GM21381 (cell line): Measurements from ENCODE around the gene FABP1.

ENCODE experiments used
- ATAC-seq: cut with Tn5 transposase; IDR thresholded peaks from one replicate; pipeline ENCODE4 v1.9.1; 2021; ENCODE audit warnings: mild to moderate bottlenecking, moderate library complexity; ENCODE audit not compliant: unreplicated experiment

Gene FABP1

DNA sequence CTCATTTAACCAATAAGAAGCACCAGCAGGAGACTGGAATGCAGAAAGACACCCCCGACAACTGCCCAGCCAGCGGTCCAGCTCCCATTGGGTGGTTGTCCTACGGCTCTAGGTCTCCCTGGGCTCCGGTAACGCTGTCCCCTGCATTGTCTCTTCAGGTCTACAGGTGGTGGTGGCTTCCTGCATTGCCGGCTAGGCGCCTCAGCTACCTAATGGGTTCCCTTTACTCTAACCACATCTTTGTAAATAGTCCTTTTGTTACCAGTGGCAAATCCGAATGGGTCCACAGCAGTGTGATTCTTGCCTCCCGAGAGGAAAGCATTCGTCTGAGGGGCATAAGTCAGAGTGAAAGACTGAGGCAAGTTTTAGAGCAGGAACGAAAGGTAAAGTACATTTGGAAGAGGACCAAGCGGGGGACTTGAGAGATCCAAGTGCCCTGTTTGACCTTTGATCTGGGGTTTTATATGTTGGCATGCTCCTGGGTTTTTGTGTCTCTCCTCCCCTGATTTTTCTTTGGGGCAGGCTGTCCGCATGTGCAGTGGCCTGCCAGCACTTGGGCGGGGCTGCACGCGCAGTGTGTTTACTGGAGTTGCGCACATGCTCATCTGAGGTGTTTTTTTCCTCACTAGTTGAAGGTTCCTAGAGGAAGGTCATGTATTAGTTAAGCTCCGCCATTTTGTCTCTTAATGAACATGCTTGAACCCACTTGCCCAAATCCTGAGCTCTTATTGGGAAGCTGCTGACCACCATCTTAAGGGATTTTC, 11.0 kb downstream of the FABP1 start:
- no peak for ATAC-seq

- ATAC-seq: no peak
Measured at GRCh38 chr2:88115825-88116518, 11.9 kb downstream of the FABP1 start.

DNA sequence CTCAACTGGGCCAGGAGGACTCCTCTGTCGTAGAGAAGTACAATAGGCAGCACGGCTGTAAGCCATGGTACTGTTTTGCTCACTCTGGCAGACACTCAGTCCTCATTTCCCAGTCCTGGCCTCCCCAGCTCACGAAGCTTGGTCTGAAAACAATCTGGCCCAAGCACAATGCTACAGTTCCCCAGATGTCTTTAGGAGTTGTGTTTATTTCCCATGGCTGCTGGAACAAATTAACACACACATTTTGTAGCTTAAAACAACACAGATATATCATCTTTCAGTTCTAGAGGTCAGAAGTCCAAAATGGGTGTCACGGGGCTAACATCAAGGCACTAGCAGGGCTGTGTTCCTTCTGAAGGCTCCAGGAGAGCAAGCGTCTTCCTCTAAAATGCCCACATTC, 13.0 kb downstream of the FABP1 start:
- ATAC-seq: no peak

DNA sequence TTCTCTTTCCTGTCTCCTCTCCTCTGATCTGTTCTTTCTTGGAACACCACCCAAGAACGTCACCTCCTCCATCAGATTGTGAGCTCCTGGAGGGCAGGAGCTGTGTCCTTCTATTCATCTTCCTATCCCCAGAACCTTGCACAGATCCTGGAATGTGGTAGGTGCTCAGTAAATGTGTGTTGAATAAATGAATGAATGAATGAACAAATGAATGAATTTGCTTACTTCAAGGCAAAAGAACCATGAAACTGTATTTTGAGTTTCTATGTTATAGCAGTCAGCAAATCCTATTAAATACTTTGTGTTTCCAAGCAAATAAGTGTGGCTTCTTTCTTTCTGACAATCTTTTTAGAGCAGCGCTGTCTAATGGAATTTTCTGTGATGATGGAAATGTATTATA, 14.8 kb downstream of the FABP1 start:
- no peak for ATAC-seq

DNA sequence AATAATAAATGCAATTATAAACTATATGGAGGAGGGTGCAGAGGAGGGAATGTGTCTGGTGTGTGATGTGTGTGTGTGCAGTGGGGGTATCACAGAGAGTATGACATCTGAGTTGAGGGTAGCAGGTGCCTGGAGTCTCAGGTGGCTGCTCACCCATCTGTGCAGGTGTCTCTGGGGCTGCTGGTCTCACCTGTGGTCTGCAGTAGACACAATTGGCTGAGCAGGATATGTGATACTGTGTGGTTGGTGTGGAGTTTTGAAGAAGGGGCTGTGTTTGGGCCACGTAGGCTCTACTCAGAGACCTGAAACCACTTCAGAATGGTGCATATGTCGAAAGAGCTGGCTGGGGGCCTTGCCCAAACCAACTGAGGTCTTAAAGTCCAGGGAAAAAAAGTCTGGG, 17.0 kb downstream of the FABP1 start:
- ATAC-seq: no peak

DNA sequence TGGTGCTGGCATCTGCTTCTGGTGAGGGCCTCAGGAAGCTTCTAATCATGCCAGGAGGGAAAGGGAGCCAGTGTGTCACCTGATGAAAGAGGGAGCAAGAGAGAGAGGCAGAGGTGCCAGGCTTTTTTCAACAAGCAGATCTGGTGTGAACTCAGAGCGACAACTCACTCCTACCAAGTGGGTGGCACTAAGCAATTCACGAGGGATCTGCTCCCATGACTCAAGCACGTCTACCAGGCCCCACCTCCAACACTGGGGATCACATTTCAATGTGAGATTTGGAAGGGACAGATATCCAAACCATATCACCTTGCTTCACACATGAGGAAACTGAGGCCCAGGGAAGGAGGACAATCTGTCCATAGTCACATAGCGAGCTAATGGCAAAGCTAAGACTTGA, 19.1 kb downstream of the FABP1 start:
- ATAC-seq: no peak

DNA sequence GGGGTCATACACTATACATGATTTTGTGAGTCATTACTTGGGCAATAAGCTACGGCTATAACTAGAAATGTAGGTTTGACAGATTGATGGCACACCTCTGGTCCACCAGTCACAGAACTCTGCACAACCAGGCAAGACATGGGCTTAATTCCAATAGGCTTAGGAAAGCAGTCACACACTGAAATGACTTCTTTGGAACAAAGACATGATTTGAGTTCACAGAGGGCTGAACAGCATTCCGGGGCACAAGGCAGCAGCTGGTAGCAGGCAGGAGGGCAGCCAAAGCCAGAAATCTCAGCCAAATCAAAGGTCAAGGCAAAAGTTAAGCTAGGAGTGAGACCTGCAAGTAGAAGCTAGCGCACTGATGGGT, 27.4 kb downstream of the FABP1 start:
- no peak for ATAC-seq

- no peak for ATAC-seq
Measured at GRCh38 chr2:88099798-88100488, 27.9 kb downstream of the FABP1 start.

- ATAC-seq: no peak
Measured at GRCh38 chr2:88098558-88098900, 29.3 kb downstream of the FABP1 start.

DNA sequence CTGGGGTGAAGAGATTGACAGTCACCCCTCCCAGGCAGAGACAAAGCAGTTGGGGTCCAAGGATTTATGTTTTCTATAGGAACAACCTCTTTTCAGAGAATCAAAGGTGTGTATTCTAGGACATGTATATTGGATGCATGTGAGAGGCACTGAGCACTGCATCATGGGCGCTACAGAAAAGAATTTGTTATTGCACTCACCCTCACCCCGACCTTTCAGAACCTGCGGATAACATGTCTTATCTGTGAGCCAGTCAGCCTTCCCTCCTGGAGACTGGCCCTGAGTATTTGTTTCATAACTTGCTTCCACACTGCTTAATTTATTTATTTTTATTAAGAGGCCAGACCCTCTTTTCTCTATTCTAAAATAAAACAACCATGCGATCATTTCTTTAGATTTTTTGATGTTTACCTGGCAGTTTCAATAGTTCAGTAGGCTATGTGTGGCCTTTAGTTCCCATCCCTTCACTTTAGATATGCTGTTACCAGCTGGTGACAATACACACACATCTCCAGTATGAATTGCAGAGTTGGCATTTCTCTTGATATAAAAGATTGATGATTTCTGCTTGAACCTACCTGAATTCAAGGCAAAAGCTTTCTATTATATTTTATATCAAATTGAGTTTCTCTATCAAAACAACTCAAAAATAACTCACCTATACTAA, 29.8 kb downstream of the FABP1 start:
- no peak for ATAC-seq

DNA sequence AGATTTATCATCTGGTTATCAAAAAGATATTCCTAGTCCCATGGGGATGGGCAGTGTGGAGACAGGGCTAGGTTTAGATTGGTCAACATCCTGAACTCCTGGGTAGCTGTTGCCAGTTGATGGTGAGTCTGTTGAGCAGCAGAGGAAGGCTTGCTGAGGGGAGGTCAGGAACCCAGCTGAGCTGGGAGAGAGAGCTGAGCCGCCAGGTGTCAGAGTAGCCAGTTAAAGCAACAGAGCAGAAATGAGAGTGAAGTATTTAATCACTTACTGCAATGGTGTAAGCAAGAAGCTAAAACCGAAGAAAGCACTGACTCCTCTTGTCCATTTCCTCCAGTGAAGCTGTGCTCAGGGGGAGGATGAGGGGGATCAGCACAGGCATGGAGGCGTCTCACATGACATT, 30.7 kb downstream of the FABP1 start:
- ATAC-seq: no peak

- ATAC-seq: no peak
Measured at GRCh38 chr2:88096708-88097107, 31.2 kb downstream of the FABP1 start.

DNA sequence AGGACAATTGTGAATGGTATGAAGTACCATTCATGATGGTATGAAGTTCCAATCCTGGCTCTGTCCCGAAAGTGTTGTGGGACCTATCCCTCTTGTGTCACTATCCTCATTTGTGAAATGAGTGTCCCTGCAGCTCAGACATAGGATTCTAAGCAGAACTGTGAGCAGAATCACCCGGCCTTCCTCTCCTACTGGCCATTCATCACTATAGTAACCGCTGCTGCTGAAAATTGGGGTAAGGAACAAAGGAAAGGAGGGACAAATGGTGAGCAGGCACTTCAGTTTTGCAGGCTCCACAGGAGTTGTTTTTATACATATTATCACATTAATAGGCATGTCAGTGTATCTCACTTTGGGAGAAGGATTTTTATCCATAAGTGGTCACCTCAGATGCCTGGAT, 32.8 kb downstream of the FABP1 start:
- ATAC-seq: no peak

- ATAC-seq: no peak
Measured at GRCh38 chr2:88092773-88093172, 35.1 kb downstream of the FABP1 start.

DNA sequence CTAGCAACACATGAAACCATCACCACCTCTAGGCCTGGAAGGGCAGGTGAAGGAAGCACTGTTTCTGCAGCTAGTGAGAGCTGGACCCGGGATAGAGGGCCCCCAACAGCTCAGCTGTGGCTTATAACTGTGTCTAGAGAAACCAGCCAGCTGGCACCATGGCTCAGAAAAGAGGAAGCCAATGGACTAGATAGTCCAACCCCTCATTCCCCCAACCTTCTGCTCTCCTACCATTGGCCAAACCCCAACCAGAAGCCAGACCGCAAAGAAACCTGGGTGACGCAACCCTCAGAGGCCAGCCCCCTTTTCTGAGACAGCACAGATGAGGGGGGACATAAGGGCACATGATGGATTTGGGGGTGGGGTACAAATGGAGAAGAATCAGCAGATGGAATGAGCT, 35.9 kb downstream of the FABP1 start:
- ATAC-seq: no peak

DNA sequence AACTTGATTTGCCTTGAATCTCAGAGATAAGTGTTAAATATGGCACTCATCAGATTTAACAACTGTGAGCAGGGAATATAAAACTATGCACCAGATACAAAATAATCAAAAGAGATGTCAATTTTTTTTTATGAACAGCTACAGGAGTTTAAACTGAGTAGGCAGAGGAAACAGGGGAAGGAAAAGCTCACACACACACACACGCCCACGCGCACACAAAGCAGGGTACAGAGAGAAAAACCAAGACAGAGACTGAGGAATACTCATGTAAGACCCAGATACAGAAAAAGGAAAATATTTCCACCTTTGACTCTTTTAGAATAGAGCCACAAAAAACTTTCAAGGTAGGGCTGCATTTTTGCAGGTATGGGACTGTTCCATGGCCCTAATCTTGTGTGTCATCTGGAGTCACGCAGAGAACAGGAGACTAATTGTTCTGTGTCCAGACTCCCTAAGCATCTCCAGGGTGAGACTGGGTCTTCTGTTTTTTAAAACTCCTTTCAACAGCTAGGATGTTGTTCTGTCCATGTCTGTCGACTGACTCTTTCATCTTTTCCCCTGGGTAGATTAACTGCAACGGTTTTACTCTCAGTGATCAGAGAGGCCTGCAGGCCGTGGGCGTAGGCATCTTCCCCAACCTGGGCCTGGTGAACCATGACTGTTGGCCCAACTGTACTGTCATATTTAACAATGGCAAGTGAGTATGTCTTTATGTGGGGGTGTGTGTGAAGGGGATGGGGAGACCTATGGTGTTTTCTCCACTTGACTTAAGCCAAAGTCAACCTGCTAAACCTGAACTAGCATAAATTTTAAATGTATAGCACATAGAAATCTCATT, 37.2 kb downstream of the FABP1 start:
- no peak for ATAC-seq

GRCh38 chr2:88088999-88089398, 38.9 kb downstream of the FABP1 start:
- no peak for ATAC-seq

GRCh38 chr2:88087763-88088162, 40.1 kb downstream of the FABP1 start:
- no peak for ATAC-seq

DNA sequence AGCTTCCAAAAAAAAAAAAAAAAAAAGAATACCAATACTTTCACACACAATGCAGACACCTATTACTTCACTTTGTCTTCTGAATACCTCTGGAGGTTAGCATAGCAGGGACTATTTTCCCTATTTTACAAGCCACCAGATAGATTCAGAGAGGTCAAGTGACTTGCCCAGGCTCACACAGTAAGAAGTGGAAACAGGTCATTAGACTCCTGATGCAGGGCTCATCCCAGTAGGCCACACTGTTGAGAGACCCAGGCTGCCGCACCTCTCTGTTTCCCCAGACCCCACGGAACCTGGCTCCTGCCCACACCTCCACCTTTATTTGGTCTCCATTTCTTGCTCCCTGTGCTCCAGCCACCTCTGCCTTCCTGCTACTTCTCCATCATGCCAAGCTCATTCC, 40.8 kb downstream of the FABP1 start:
- no peak for ATAC-seq

GRCh38 chr2:88086401-88086800, 41.5 kb downstream of the FABP1 start:
- no peak for ATAC-seq

- no peak for ATAC-seq
Measured at GRCh38 chr2:88085602-88086001, 42.3 kb downstream of the FABP1 start.
